ENCODE results near the gene TMEM141.

The TMEM141 gene

GRCh38 chr9:136828474-136829140 lies 37.5 kb downstream of the TMEM141 start:
- H3K9me3 ChIP-seq (ENCODE audit: low read length) = no peaks in the 10 kb centered on the region
- H3K4me3 ChIP-seq (ENCODE audit: low read depth, low read length, poor library complexity, severe bottlenecking) = no peak overlapping the region
- H3F3A ChIP-seq (ENCODE audit: insufficient read depth, low read length) = no peaks in the 10 kb centered on the region
- TF ChIP-seq EZH2 (IDR thresholded peaks at IDR 0.05; ENCODE audit: borderline replicate concordance, low read length) (no peak), CTCF (IDR thresholded peaks at IDR 0.05; ENCODE audit: low read length) (no peak)
- no peaks in the 10 kb centered on the region for H4K20me1 ChIP-seq (ENCODE audit: insufficient read depth, low read length)
- H3K9ac ChIP-seq (ENCODE audit: low read length) = no peak overlapping the region
- no peak overlapping the region for H3K4me2 ChIP-seq (ENCODE audit: low read length)
- no peak overlapping the region for H3K27ac ChIP-seq (ENCODE audit: low read depth, low read length, poor library complexity, severe bottlenecking)
- H3K79me2 ChIP-seq (ENCODE audit: insufficient read depth, low read length) = no peaks in the 10 kb centered on the region
- H3K36me3 ChIP-seq (ENCODE audit: insufficient read depth, low read length) = peaks cover 86% of the 10 kb centered on the region
- no peaks in the 10 kb centered on the region for H3K27me3 ChIP-seq (ENCODE audit: insufficient read depth, low read length)
- H3K9me2 ChIP-seq (ENCODE audit: low read depth, low read length) = no peaks in the 10 kb centered on the region
- no peaks in the 10 kb centered on the region for H3K4me1 ChIP-seq (ENCODE audit: insufficient read depth, low read length, severe bottlenecking)
- H2AFZ ChIP-seq (ENCODE audit: low read length) = no peak overlapping the region

GRCh38 chr9:136829412-136829811 lies 38.3 kb downstream of the TMEM141 start:
- H3K27ac ChIP-seq (ENCODE audit: low read depth, low read length, poor library complexity, severe bottlenecking) = no peak overlapping the region
- H3K4me1 ChIP-seq (ENCODE audit: insufficient read depth, low read length, severe bottlenecking) = no peaks in the 10 kb centered on the region
- peaks cover 81% of the 10 kb centered on the region for H3K36me3 ChIP-seq (ENCODE audit: insufficient read depth, low read length)
- no peak overlapping the region for H3K4me3 ChIP-seq (ENCODE audit: low read depth, low read length, poor library complexity, severe bottlenecking)
- no peak for TF ChIP-seq CTCF (IDR thresholded peaks at IDR 0.05; ENCODE audit: low read length)
- no peak for TF ChIP-seq EZH2 (IDR thresholded peaks at IDR 0.05; ENCODE audit: borderline replicate concordance, low read length)
- no peaks in the 10 kb centered on the region for H3K9me2 ChIP-seq (ENCODE audit: low read depth, low read length)
- no peaks in the 10 kb centered on the region for H3F3A ChIP-seq (ENCODE audit: insufficient read depth, low read length)
- H3K4me2 ChIP-seq (ENCODE audit: low read length) = no peak overlapping the region
- no peaks in the 10 kb centered on the region for H3K9me3 ChIP-seq (ENCODE audit: low read length)
- H3K27me3 ChIP-seq (ENCODE audit: insufficient read depth, low read length) = no peaks in the 10 kb centered on the region
- no peak overlapping the region for H3K9ac ChIP-seq (ENCODE audit: low read length)
- no peak overlapping the region for H2AFZ ChIP-seq (ENCODE audit: low read length)
- H4K20me1 ChIP-seq (ENCODE audit: insufficient read depth, low read length) = no peaks in the 10 kb centered on the region
- no peaks in the 10 kb centered on the region for H3K79me2 ChIP-seq (ENCODE audit: insufficient read depth, low read length)

GRCh38 chr9:136829981-136830885 lies 39.1 kb downstream of the TMEM141 start:
- no peaks in the 10 kb centered on the region for H3F3A ChIP-seq (ENCODE audit: insufficient read depth, low read length)
- no peaks in the 10 kb centered on the region for H3K4me1 ChIP-seq (ENCODE audit: insufficient read depth, low read length, severe bottlenecking)
- no peak for TF ChIP-seq CTCF (IDR thresholded peaks at IDR 0.05; ENCODE audit: low read length)
- TF ChIP-seq EZH2 (IDR thresholded peaks at IDR 0.05; ENCODE audit: borderline replicate concordance, low read length) = no peak
- peaks cover 76% of the 10 kb centered on the region for H3K36me3 ChIP-seq (ENCODE audit: insufficient read depth, low read length)
- H3K4me3 ChIP-seq (ENCODE audit: low read depth, low read length, poor library complexity, severe bottlenecking) = no peak overlapping the region
- no peak overlapping the region for H3K27ac ChIP-seq (ENCODE audit: low read depth, low read length, poor library complexity, severe bottlenecking)
- H3K9me3 ChIP-seq (ENCODE audit: low read length) = no peaks in the 10 kb centered on the region
- no peaks in the 10 kb centered on the region for H3K27me3 ChIP-seq (ENCODE audit: insufficient read depth, low read length)
- H3K79me2 ChIP-seq (ENCODE audit: insufficient read depth, low read length) = no peaks in the 10 kb centered on the region
- H2AFZ ChIP-seq (ENCODE audit: low read length) = no peak overlapping the region
- H3K9me2 ChIP-seq (ENCODE audit: low read depth, low read length) = no peaks in the 10 kb centered on the region
- H3K4me2 ChIP-seq (ENCODE audit: low read length) = no peak overlapping the region
- H4K20me1 ChIP-seq (ENCODE audit: insufficient read depth, low read length) = no peaks in the 10 kb centered on the region
- no peak overlapping the region for H3K9ac ChIP-seq (ENCODE audit: low read length)

Data from OCI-LY1 (cell line).